ENCODE measurements around the gene DNAJC5. TPM values are rescaled to one million over a fixed set of nuclear protein-coding genes. Genes with fewer than 3 reads are reported as not detected.

Gene DNAJC5
- total RNA-seq, 1 experiment from 2014 or later: 59.5 TPM

DNA sequence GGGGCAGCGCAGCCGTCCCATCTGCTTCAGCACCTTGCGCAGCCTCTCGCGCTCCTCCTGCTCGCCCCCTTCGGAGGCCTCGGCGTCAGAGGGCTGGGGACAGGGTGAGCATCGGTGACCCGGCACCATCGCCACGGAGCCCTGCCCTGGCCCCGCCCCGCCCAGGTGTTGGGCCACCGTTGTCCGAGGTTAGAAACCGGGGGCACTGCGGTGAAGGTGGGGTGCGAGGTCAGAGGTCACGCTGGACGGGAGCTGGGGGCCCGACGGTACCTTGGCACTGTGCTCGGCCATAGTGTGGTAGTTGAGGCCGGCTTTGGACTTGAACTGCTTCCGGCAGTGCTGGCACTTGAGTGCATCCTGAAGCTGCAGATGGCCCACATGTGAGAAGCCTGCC is 68.4 kb downstream of the DNAJC5 start:
- DNase-seq (ENCODE audit: low read depth, low spot score) (no peak), ATAC-seq (no peak)
- Histone ChIP-seq H3K4me1 (ENCODE audit: control insufficient read depth, insufficient read depth, low read length) (peaks cover 8% of the 10 kb centered on the region), H3K27me3 (ENCODE audit: control insufficient read depth, insufficient read depth, low read length) (no peaks in the 10 kb centered on the region), H3K4me3 (ENCODE audit: low read depth in 2 of 2, low read length in 2 of 2) (no peak overlapping the region), H3K27ac (ENCODE audit: low read length) (no peak overlapping the region), H3K9me3 (ENCODE audit: control insufficient read depth, insufficient read depth, low read depth, low read length) (no peaks in the 10 kb centered on the region), H3K36me3 (ENCODE audit: control insufficient read depth, insufficient read depth, low read length) (no peaks in the 10 kb centered on the region)
- in situ Hi-C loops (cut with HindIII; ENCODE audit: low pct_unique_long_range_greater_than_20kb, low sequenced_read_pairs) (no loop called here), intact Hi-C loops (cut with micrococcal nuclease; ENCODE audit: unreplicated experiment) (no loop called here)
- ChIA-PET POLR2A (no interaction called here), CTCF (no interaction called here)
- no peak for TF ChIP-seq SIN3A (IDR thresholded peaks at IDR 0.05; ENCODE audit: borderline replicate concordance, insufficient read depth, low read depth, low read length)
- no peak for TF ChIP-seq POLR2AphosphoS5 (IDR thresholded peaks at IDR 0.05; ENCODE audit: low read depth, low read length)
- TF ChIP-seq, protein P1, sequence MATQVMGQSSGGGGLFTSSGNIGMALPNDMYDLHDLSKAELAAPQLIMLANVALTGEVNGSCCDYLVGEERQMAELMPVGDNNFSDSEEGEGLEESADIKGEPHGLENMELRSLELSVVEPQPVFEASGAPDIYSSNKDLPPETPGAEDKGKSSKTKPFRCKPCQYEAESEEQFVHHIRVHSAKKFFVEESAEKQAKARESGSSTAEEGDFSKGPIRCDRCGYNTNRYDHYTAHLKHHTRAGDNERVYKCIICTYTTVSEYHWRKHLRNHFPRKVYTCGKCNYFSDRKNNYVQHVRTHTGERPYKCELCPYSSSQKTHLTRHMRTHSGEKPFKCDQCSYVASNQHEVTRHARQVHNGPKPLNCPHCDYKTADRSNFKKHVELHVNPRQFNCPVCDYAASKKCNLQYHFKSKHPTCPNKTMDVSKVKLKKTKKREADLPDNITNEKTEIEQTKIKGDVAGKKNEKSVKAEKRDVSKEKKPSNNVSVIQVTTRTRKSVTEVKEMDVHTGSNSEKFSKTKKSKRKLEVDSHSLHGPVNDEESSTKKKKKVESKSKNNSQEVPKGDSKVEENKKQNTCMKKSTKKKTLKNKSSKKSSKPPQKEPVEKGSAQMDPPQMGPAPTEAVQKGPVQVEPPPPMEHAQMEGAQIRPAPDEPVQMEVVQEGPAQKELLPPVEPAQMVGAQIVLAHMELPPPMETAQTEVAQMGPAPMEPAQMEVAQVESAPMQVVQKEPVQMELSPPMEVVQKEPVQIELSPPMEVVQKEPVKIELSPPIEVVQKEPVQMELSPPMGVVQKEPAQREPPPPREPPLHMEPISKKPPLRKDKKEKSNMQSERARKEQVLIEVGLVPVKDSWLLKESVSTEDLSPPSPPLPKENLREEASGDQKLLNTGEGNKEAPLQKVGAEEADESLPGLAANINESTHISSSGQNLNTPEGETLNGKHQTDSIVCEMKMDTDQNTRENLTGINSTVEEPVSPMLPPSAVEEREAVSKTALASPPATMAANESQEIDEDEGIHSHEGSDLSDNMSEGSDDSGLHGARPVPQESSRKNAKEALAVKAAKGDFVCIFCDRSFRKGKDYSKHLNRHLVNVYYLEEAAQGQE (IDR thresholded peaks at IDR 0.05; ENCODE audit: insufficient read depth in 1 of 2, low read depth in 2 of 2, low read length in 1 of 2): no peak
- no peak for TF ChIP-seq TCF7L2 (IDR thresholded peaks at IDR 0.05; ENCODE audit: low read depth, low read length)
- no peak for TF ChIP-seq CTCF (IDR thresholded peaks at IDR 0.05)
- BruUV-seq (replicated peaks): no TSS peak

DNA sequence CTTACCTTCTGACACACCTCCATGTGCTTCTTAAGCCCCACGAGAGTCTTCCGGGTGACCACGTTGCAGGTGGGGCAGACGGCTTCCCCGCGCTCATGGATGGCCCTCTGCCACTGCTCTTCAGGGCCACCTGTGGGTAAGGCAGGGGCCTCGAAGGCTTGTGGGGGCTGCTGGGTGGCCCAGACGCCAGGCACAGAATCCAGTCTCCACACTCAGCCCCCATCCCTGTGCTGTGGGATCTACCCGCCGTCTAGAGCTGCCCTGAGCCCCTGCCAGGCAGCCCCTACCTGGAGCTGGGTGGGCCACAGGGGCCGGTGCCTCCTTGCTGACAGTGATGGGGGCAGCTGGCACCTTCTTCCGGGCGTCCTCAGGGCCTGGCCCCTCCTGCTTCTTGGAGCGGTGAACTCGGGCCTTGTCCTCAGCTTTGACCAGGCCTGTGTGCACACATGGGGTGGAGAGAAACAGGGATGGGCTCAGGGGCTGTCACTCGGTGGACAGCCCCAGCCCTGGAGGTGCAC is 68.9 kb downstream of the DNAJC5 start:
- ChIA-PET POLR2A (no interaction called here), CTCF (no interaction called here)
- Histone ChIP-seq H3K36me3 (ENCODE audit: control insufficient read depth, insufficient read depth, low read length) (no peaks in the 10 kb centered on the region), H3K27me3 (ENCODE audit: control insufficient read depth, insufficient read depth, low read length) (no peaks in the 10 kb centered on the region), H3K4me3 (ENCODE audit: low read depth in 2 of 2, low read length in 2 of 2) (no peak overlapping the region), H3K9me3 (ENCODE audit: control insufficient read depth, insufficient read depth, low read depth, low read length) (no peaks in the 10 kb centered on the region), H3K4me1 (ENCODE audit: control insufficient read depth, insufficient read depth, low read length) (peaks cover 5% of the 10 kb centered on the region), H3K27ac (ENCODE audit: low read length) (no peak overlapping the region)
- TSS peak; percentile 52 for BruUV-seq (replicated peaks)
- no peak for DNase-seq (ENCODE audit: low read depth, low spot score)
- no peak for TF ChIP-seq CTCF (IDR thresholded peaks at IDR 0.05)
- no peak for TF ChIP-seq SIN3A (IDR thresholded peaks at IDR 0.05; ENCODE audit: borderline replicate concordance, insufficient read depth, low read depth, low read length)
- TF ChIP-seq TCF7L2 (IDR thresholded peaks at IDR 0.05; ENCODE audit: low read depth, low read length): no peak
- no peak for TF ChIP-seq POLR2AphosphoS5 (IDR thresholded peaks at IDR 0.05; ENCODE audit: low read depth, low read length)
- TF ChIP-seq, protein P1 (IDR thresholded peaks at IDR 0.05; ENCODE audit: insufficient read depth in 1 of 2, low read depth in 2 of 2, low read length in 1 of 2): no peak
- intact Hi-C loops (cut with micrococcal nuclease; ENCODE audit: unreplicated experiment) (no loop called here), in situ Hi-C loops (cut with HindIII; ENCODE audit: low pct_unique_long_range_greater_than_20kb, low sequenced_read_pairs) (no loop called here)
- no peak for ATAC-seq

Measured in Panc1 (cell line).